HG03280 (cell line): ENCODE measurements around the gene TMEM74B.
"Not testable (repeated sequence)": the region's sequence is repeated elsewhere in the genome, so short reads cannot be mapped to it uniquely, and the experiment has no call there.

Experiments used
- ATAC-seq: cut with Tn5 transposase; IDR thresholded peaks from one replicate; pipeline ENCODE4 v1.9.1; 2021; ENCODE audit warnings: mild to moderate bottlenecking, moderate library complexity; ENCODE audit not compliant: unreplicated experiment

The TMEM74B gene

GRCh38 chr20:1149812-1150211, 35.0 kb downstream of the TMEM74B start:
- not testable (repeated sequence) for ATAC-seq

- ATAC-seq, result no peak
Measured at GRCh38 chr20:1146957-1147356, 37.8 kb downstream of the TMEM74B start.

GRCh38 chr20:1144401-1145172, 40.2 kb downstream of the TMEM74B start:
- no peak for ATAC-seq

GRCh38 chr20:1137236-1137635, 47.5 kb downstream of the TMEM74B start:
- no peak for ATAC-seq

GRCh38 chr20:1134836-1135235, 49.9 kb downstream of the TMEM74B start:
- no peak for ATAC-seq

GRCh38 chr20:1134355-1134754, 50.4 kb downstream of the TMEM74B start:
- ATAC-seq, result no peak

GRCh38 chr20:1131354-1131753, 53.4 kb downstream of the TMEM74B start:
- no peak for ATAC-seq

- no peak for ATAC-seq
Measured at GRCh38 chr20:1130847-1131246, 53.9 kb downstream of the TMEM74B start.
